Activated CD4-positive, alpha-beta T cell treated with anti-CD3 and anti-CD28 coated beads for 1 hour (primary cell): ENCODE data around the gene EXOC8.
"Not testable (repeated sequence)": the region's sequence is repeated elsewhere in the genome, so short reads cannot be mapped to it uniquely, and the experiment has no call there.

Experiments
- DNase-seq: peaks from one replicate; pipeline ENCODE4 v3.0.0-alpha.2; 2020

Gene EXOC8

GRCh38 chr1:231353086-231353485 is 15.4 kb upstream of the EXOC8 start:
- DNase-seq = no peak

GRCh38 chr1:231351816-231352215 is 14.2 kb upstream of the EXOC8 start:
- DNase-seq = no peak

GRCh38 chr1:231348856-231349255 is 11.2 kb upstream of the EXOC8 start:
- not testable (repeated sequence) for DNase-seq

- no peak for DNase-seq
Observed at GRCh38 chr1:231348442-231348841, 10.8 kb upstream of the EXOC8 start.

- no peak for DNase-seq
Observed at GRCh38 chr1:231347961-231348360, 10.3 kb upstream of the EXOC8 start.

- DNase-seq = no peak
Observed at GRCh38 chr1:231340328-231341013, 2.8 kb upstream of the EXOC8 start.

GRCh38 chr1:231338270-231339128 is 847 bp upstream of the EXOC8 start, which contains the start of gene SPRTN:
Gene SPRTN, plus strand, starts transcription at chr1:231338293. Its CDS starts 91 bp downstream, at chr1:231338384.
- DNase-seq = no peak

GRCh38 chr1:231337043-231337471 is 595 bp downstream of the EXOC8 start:
- DNase-seq = no peak

- no peak for DNase-seq
Observed at GRCh38 chr1:231335663-231336602, 1.7 kb downstream of the EXOC8 start.

GRCh38 chr1:231334952-231335351 is 2.7 kb downstream of the EXOC8 start:
- DNase-seq = no peak

GRCh38 chr1:231334079-231334666 is 3.5 kb downstream of the EXOC8 start:
- no peak for DNase-seq

- no peak for DNase-seq
Observed at GRCh38 chr1:231332761-231333160, 4.9 kb downstream of the EXOC8 start.

GRCh38 chr1:231329483-231329882 is 8.2 kb downstream of the EXOC8 start:
- DNase-seq = no peak

GRCh38 chr1:231327617-231328016 is 10.0 kb downstream of the EXOC8 start:
- no peak for DNase-seq

GRCh38 chr1:231326248-231326647 is 11.4 kb downstream of the EXOC8 start:
- no peak for DNase-seq

GRCh38 chr1:231324660-231325059 is 13.0 kb downstream of the EXOC8 start:
- DNase-seq = no peak

GRCh38 chr1:231322880-231323530 is 14.6 kb downstream of the EXOC8 start:
- DNase-seq = no peak

- DNase-seq = no peak
Observed at GRCh38 chr1:231319080-231319479, 18.6 kb downstream of the EXOC8 start.

GRCh38 chr1:231318568-231318967 is 19.1 kb downstream of the EXOC8 start:
- no peak for DNase-seq

- no peak for DNase-seq
Observed at GRCh38 chr1:231318015-231318355, 19.7 kb downstream of the EXOC8 start.

- no peak for DNase-seq
Observed at GRCh38 chr1:231317306-231318014, 20.2 kb downstream of the EXOC8 start.
